ENCODE results near the gene ARHGAP40. TPM values are rescaled to one million over a fixed set of nuclear protein-coding genes. Genes with fewer than 3 reads are reported as not detected.

Gene ARHGAP40
- total RNA-seq, 1 experiment from 2014 or later = 0.12 TPM

- no peak for DNase-seq (ENCODE audit: extremely low read depth, low read depth)
Measured at GRCh38 chr20:38616457-38616856, 14.8 kb downstream of the ARHGAP40 start.

DNA sequence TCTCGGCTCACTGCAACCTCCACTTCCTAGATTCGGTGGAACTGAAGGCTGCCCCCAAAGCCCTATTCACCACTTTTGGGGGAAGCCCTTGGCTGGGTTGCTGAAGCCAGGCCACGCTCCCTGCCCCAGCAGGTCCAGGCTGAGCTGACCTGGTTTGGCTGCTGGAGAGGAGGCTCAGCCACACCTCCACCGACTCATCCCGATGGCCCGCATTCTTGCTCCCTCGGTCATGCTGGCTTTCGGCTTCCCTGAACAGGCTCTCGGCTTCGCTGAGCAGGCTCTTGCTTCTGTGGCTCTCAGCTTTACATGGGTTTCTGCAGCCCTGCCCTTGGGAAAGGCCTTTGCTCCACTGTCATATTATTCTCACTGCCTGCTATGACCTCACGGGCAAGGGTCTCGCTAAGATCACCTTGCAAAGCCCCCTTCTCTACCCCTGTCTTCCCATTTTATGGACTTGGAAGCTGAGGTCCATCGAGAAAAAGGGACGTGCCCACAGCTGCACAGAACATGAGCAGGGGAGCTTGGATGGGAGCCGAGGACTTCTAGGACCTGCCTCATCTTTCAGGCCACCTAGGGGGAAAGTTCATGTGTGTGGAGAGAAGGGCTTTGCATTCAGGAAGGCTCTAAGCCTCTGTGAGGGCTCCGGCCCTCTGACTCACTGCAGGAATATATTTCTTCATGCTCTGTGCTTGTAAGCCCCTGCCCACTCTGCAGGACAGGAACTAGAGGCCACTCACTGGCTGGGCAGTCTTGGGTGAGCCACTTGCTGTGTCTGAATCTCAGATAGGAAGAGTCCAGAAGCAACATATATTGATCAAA lies 15.6 kb downstream of the ARHGAP40 start:
- DNase-seq (ENCODE audit: extremely low read depth, low read depth) = no peak

- DNase-seq (ENCODE audit: extremely low read depth, low read depth) = no peak
Measured at GRCh38 chr20:38617830-38618196, 16.2 kb downstream of the ARHGAP40 start.

DNA sequence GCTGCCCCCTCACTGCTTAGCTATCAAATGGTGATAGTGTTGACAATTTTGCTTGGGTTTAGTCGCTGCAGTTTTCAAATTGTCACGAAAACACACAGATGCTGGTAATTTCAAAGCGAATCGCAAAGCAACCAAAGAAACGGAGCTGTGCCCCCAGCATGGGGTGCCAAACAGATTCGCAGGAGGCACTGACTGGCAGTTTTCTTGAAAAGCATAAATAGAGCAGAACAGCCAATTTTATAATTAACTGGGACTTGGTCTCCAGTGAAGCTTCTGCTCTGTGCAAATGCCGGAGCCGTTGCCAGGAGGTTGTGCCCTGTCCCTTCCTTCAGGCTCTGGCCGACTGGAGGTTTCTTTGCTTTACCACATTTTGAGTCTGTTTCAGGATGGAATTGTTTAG lies 18.8 kb downstream of the ARHGAP40 start:
- DNase-seq (ENCODE audit: extremely low read depth, low read depth) = no peak

- no peak for DNase-seq (ENCODE audit: extremely low read depth, low read depth)
Measured at GRCh38 chr20:38623061-38623460, 21.5 kb downstream of the ARHGAP40 start.

GRCh38 chr20:38624084-38624483 lies 22.5 kb downstream of the ARHGAP40 start:
- DNase-seq (ENCODE audit: extremely low read depth, low read depth) = no peak

DNA sequence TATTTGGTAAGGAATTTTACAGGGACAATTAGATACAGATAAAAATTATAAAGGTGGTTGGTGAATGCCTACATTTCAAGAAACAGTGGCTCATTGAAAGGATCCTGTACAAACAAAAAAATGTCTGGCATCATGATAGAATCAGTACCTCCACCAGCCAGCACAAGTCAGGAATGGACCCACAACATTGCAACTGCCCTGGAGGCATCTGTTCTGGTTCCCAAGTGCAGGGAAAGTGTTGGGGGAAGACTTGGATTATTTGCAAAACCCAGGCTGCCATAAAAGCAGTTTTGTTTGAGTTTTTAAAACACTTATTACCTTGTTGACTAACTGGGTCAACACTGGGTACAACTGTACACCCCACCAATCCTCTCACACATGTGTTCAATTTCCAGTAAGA lies 24.3 kb downstream of the ARHGAP40 start:
- no peak for DNase-seq (ENCODE audit: extremely low read depth, low read depth)

- DNase-seq (ENCODE audit: extremely low read depth, low read depth) = no peak
Measured at GRCh38 chr20:38626921-38627659, 25.5 kb downstream of the ARHGAP40 start.

DNA sequence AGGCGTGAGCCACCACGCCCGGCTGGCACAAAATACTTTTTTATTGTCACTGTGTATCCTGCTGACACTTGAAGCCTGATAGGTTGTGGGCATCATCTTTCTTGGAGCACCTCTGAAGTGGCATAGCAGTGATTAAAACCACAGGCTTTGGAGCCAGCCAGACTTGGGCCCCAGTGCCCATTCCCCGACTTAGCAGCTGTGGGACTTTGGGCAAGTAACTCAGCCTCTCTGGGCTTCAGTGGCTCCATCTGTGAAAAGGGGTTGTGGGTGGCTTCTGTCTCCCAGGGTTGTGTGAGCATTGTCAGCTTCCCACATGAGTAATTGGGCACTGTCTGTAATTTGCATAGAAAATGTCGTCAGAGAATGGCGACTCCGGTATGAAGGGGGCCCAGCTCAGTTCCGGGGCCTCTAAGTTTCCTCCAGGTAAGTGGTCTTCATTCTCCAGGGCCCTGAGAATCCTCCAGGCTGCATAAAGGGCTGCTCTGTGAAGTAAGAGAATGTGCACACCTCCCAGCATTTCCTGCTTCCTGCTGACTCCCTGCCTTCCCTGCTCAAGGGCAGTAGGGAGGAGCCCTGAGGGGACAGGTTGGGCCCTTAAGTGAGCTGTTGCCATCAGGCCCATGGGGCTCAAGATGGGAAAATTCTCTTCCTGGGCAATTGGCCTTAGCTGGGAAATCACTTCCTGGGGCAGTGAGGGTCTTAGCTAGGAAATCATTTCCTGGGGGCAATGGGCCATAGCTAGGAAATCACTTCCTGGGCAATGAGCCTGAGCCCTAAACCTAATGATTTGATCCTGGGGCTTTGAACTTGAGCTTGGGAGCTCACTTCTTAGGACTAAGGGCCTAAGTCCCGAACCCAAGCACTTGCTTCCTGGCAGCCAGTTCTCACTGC lies 27.2 kb downstream of the ARHGAP40 start:
- no peak for DNase-seq (ENCODE audit: extremely low read depth, low read depth)

DNA sequence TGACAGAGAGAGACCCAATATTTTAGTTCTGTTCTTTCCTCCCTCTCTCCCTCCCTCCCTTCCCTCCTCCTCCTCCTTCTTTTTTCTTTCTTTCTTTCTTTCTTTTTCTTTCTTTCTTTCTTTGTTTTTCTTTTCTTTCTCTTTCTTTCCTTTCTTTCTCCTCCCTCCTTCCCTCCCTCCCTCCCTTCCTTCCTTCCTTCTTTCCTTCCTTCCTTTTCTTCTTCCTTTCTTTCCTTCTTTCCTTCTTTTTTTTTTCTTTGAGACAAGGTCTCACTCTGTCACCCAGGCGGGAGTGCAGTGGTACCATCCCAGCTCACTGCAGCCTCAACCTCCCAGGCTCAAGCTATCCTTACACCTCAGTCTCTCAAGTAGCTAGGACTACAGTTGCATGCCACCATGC lies 28.4 kb downstream of the ARHGAP40 start:
- DNase-seq (ENCODE audit: extremely low read depth, low read depth) = no peak

DNA sequence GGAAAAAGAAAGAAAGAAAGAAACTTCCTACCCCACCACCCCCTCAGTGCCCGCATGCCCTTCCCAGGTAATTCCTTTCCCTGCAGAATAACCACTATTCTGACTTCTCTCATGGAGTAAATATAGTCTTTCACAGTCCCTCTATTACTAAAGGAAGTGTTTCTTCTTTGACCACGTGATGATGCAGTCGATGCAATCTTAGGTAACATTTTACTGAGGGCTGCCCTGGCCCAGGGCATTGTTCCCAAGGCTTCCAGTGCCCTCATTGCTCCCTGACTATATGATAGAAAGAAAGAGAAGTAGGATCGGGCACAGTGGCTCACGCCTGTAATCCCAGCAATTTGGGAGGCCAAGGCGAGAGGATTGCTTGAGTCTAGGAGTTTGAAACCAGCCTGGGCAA lies 29.1 kb downstream of the ARHGAP40 start:
- peak; percentile 41 for DNase-seq (ENCODE audit: extremely low read depth, low read depth)

- no peak for DNase-seq (ENCODE audit: extremely low read depth, low read depth)
Measured at GRCh38 chr20:38631155-38632022, 29.8 kb downstream of the ARHGAP40 start.

GRCh38 chr20:38633577-38634093 lies 32.0 kb downstream of the ARHGAP40 start:
- peak; percentile 53 for DNase-seq (ENCODE audit: extremely low read depth, low read depth)

GRCh38 chr20:38635721-38636288 lies 34.2 kb downstream of the ARHGAP40 start:
- no peak for DNase-seq (ENCODE audit: extremely low read depth, low read depth)

- DNase-seq (ENCODE audit: extremely low read depth, low read depth) = no peak
Measured at GRCh38 chr20:38640521-38640920, 38.9 kb downstream of the ARHGAP40 start.

GRCh38 chr20:38642498-38642897 lies 40.9 kb downstream of the ARHGAP40 start:
- no peak for DNase-seq (ENCODE audit: extremely low read depth, low read depth)

- no peak for DNase-seq (ENCODE audit: extremely low read depth, low read depth)
Measured at GRCh38 chr20:38644588-38645260, 43.1 kb downstream of the ARHGAP40 start.

DNA sequence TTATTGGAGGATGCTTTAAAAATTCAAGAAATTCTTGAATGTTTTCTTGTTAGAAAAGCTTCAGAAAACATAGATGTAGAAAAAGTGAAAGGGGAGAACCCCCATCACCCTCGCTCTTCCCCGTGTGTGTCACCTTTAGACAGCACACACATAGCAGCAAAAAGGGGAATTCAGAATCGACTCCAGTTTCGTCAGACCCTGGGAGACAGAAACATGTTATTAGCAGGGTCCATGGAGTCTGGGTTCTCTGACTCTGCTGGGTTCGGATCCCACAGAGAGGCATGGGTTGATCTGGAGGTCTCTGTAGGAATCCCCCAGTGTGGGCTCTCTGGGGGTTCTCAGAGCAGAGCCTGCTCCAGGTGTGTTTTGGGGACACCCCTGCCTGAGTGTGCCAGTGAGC lies 43.7 kb downstream of the ARHGAP40 start:
- DNase-seq (ENCODE audit: extremely low read depth, low read depth) = no peak

All from NCI-H460 (cell line).